ENCODE data around the gene USP5. TPM values are rescaled to one million over a fixed set of nuclear protein-coding genes. Genes with fewer than 3 reads are reported as not detected.

USP5 gene
- total and polyA plus RNA-seq, 2 donors (not counting 1 experiment from before 2014, with no cell fraction given): 35.1 to 59.7 TPM

DNA sequence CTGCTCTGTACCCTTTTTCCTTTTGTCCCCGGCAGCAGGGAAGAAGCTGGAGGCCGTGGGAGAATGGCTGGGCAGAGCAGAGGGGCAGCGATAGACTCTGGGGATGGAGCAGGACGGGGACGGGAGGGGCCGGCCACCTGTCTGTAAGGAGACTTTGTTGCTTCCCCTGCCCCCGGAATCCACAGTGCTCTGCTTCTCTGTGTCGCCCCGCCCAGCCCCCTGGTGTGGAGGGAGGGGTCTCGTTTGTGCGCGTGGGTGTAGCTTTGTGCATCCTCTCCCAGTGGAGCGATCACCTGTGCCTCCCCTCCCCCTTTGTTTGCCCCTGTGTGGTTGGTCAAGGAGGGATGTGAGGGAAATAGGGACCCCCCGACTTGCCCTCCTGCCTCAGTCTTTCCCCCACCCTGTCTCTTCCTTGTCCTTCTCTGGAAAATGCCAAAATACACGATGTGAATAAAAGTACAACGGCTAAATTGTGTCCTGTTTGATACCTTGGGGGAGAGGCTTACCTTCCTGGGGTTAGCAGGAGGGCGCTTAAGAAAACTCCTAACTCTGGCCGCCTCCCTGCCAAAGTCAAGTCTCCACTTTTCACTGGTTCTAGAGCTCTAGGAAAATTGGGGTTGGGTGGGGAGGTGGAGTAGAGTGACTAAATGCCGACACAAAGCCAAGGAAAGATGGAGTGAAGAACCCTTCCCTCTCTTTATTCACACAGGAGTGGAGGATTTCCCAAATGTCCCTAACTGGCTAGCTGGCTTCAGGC lies 14.4 kb downstream of the USP5 start:
- intact Hi-C loops (cut with micrococcal nuclease): no loop called here
- H3K27ac Mint-ChIP-seq: peak overlapping the region; percentile 97
- H3K4me1 Mint-ChIP-seq: peaks cover 38% of the 10 kb centered on the region
- peak overlapping the region; percentile 96 for H3K4me3 Mint-ChIP-seq
- ATAC-seq (ENCODE audit: low read depth) (no peak), DNase-seq (no peak)
- peaks cover 0 to 45% of the 10 kb centered on the region in 2 experiments for H3K36me3 ChIP-seq (replicated peaks in 1 of 2; ENCODE audit: control extremely low read depth in 1 of 2, control insufficient read depth in 1 of 2, extremely low read depth in 1 of 2, insufficient read depth in 2 of 2, low read length in 1 of 2)
- no peaks in the 10 kb centered on the region for H3K9me3 ChIP-seq (ENCODE audit: control extremely low read depth in 1 of 3, control insufficient read depth in 2 of 3, insufficient read depth in 1 of 3, low read length in 2 of 3)
- no peak for TF ChIP-seq EZH2 (IDR thresholded peaks at IDR 0.05; ENCODE audit: borderline replicate concordance, insufficient read depth, low read depth, low read length, poor library complexity, severe bottlenecking)
- TF ChIP-seq, protein P1, sequence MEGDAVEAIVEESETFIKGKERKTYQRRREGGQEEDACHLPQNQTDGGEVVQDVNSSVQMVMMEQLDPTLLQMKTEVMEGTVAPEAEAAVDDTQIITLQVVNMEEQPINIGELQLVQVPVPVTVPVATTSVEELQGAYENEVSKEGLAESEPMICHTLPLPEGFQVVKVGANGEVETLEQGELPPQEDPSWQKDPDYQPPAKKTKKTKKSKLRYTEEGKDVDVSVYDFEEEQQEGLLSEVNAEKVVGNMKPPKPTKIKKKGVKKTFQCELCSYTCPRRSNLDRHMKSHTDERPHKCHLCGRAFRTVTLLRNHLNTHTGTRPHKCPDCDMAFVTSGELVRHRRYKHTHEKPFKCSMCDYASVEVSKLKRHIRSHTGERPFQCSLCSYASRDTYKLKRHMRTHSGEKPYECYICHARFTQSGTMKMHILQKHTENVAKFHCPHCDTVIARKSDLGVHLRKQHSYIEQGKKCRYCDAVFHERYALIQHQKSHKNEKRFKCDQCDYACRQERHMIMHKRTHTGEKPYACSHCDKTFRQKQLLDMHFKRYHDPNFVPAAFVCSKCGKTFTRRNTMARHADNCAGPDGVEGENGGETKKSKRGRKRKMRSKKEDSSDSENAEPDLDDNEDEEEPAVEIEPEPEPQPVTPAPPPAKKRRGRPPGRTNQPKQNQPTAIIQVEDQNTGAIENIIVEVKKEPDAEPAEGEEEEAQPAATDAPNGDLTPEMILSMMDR (IDR thresholded peaks at IDR 0.05): no peak
- peak overlapping the region; percentile 70 to 77 for H3K27ac ChIP-seq (ENCODE audit: low read length in 2 of 2)
- H4K20me1 ChIP-seq (ENCODE audit: control insufficient read depth, insufficient read depth, low read length, poor library complexity, severe bottlenecking): peaks cover 35% of the 10 kb centered on the region
- no peaks in the 10 kb centered on the region for H3K27me3 Mint-ChIP-seq
- peak overlapping the region; percentile 92 for H2AFZ ChIP-seq (ENCODE audit: insufficient read depth, low read depth, low read length, poor library complexity, severe bottlenecking)
- peaks cover 12% of the 10 kb centered on the region for H3K79me2 ChIP-seq (ENCODE audit: control insufficient read depth, insufficient read depth, low read length)
- H3K27me3 ChIP-seq (replicated peaks in 1 of 4; ENCODE audit: control extremely low read depth in 1 of 4, control insufficient read depth in 3 of 4, insufficient read depth in 4 of 4, low read length in 3 of 4): no peaks in the 10 kb centered on the region
- H3K4me3 ChIP-seq (ENCODE audit: control extremely low read depth in 1 of 5, extremely low read depth in 1 of 5, insufficient read depth in 1 of 5, low read depth in 2 of 5, low read length in 4 of 5): peak overlapping the region in 4 of 5 experiments; percentile 64 to 88 (median 76)
- POLR2A ChIA-PET: interaction anchor here (0.5 to 5.5 kb wide), 4 partner anchors 13 to 241 kb away, joined by 3 to 49 read pairs (median 7); partner anchors contain the start of genes CDCA3 and USP5
- H3K4me2 ChIP-seq (replicated peaks; ENCODE audit: low read depth, low read length, poor library complexity, severe bottlenecking): peak overlapping the region; percentile 97
- CTCF ChIA-PET: interaction anchor here (1.4 to 11.8 kb wide), 6 partner anchors 14 to 242 kb away, joined by 3 to 136 read pairs (median 6); partner anchors contain the start of genes C1RL, CDCA3 and USP5
- WGBS (ENCODE audit: insufficient coverage): 92% methylated on average over 9 of the region's 19 CpGs
- H3K9ac ChIP-seq (ENCODE audit: low read length): peak overlapping the region; percentile 89
- H3K4me1 ChIP-seq (ENCODE audit: control insufficient read depth in 2 of 2, insufficient read depth in 2 of 2, low read length in 2 of 2): peaks cover 23 to 28% of the 10 kb centered on the region in 2 donors
- H3K9me3 Mint-ChIP-seq (ENCODE audit: insufficient read depth): no peaks in the 10 kb centered on the region

Data from B cell (primary cell).